Gastroesophageal sphincter (tissue), 4 donors: ENCODE data around the gene PSTPIP1. TPM values are rescaled to one million over a fixed set of nuclear protein-coding genes. Genes with fewer than 3 reads are reported as not detected.

Source experiments
- ATAC-seq: fragments of 150-250 bp; one replicate; pipeline ENCODE4 v1.9.1; 2016; ENCODE audit warnings: mild to moderate bottlenecking, moderate library complexity
- H3K27ac ChIP-seq, 4 donors: fragments of 200-600 bp; sonication (generic) in 3 of 4; 1 replicate in 3 of 4; 2 replicates in 1 of 4; pipeline ENCODE4 v1.5.1; 2016 to 2019
- H3K27me3 ChIP-seq: fragments of 200-600 bp; sonication (generic); one replicate; pipeline ENCODE4 v1.5.1; 2019
- H3K36me3 ChIP-seq, 2 donors: fragments of 200-600 bp; sonication (generic); one replicate each; pipeline ENCODE4 v1.5.1; 2019; ENCODE audit warnings: control low read depth in 1 of 2
- H3K4me1 ChIP-seq, 3 donors: fragments of 200-600 bp; sonication (generic); 1 replicate in 2 of 3; 2 replicates in 1 of 3; pipeline ENCODE4 v1.5.1; 2016 to 2019; ENCODE audit warnings: control low read depth in 2 of 3
- H3K4me3 ChIP-seq, 2 donors: fragments of 200-600 bp; sonication (generic); one replicate each; pipeline ENCODE4 v1.5.1; 2019; ENCODE audit warnings: mild to moderate bottlenecking in 1 of 2, moderate library complexity in 1 of 2
- H3K9me3 ChIP-seq, 3 donors: fragments of 200-600 bp; sonication (generic); one replicate each; pipeline ENCODE4 v1.5.1; 2017 to 2019; ENCODE audit warnings: control low read depth in 2 of 3
- CTCF ChIP-seq, 4 experiments: fragments of 200-600 bp in 2 of 4; fragments of 450-650 bp in 2 of 4; sonication (generic) in 1 of 4; IDR thresholded peaks; one replicate each; pipeline ENCODE4 v1.5.1; 2017 to 2019; ENCODE audit warnings: antibody characterized with exemption in 4 of 4, mild to moderate bottlenecking in 2 of 4, moderate library complexity in 2 of 4
- EP300 ChIP-seq: sonication (generic); formaldehyde crosslinking; IDR thresholded peaks from one replicate; pipeline ENCODE4 v1.6.1; 2017; ENCODE audit warnings: antibody characterized with exemption, mild to moderate bottlenecking
- POLR2A ChIP-seq, 2 donors: fragments of 450-650 bp; IDR thresholded peaks; one replicate each; pipeline ENCODE4 v1.6.1; 2017; ENCODE audit warnings: antibody characterized with exemption in 2 of 2, mild to moderate bottlenecking in 2 of 2, moderate library complexity in 1 of 2
- POLR2AphosphoS5 ChIP-seq: sonication (generic); formaldehyde crosslinking; IDR thresholded peaks from one replicate; pipeline ENCODE4 v1.6.1; 2017; ENCODE audit warnings: antibody characterized with exemption
- WGBS, 2 donors: methylation state at CpG; one replicate each; pipeline ENCODE4 v1.1.5; 2018; ENCODE audit warnings: low coverage in 1 of 2; 5-methylcytosine and 5-hydroxymethylcytosine counted together
- total RNA-seq, 4 donors: library from RNA; depleted of rRNA; stranded (reverse); fragments of >200 nt; gene quantifications; one replicate each; pipeline ENCODE4 v1.1.0, GENCODE V29; 2016

The PSTPIP1 gene
- total RNA-seq, 4 donors from 2014 or later = 7.1 to 18.2 (median 9.0) TPM

GRCh38 chr15:76973362-76973743 is 21.6 kb upstream of the PSTPIP1 start:
- ATAC-seq = no peak
- no peak overlapping the region for H3K4me3 ChIP-seq
- TF ChIP-seq EP300 (no peak), POLR2AphosphoS5 (no peak), CTCF (IDR thresholded peaks at IDR 0.05) (peak in 2 of 4 experiments; percentile 17 to 49)
- peak overlapping the region in 3 of 4 donors; percentile 67 to 74 (median 73) for H3K27ac ChIP-seq
- 34% methylated on average over 2 of the region's 4 CpGs; no CpG with 5 or more reads in 1 of the 2 donors for WGBS, 2 donors
- H3K4me1 ChIP-seq = peaks cover 0 to 24% (median 5%) of the 10 kb centered on the region in 3 donors
- H3K36me3 ChIP-seq = no peaks in the 10 kb centered on the region
- H3K9me3 ChIP-seq = no peaks in the 10 kb centered on the region
- no peaks in the 10 kb centered on the region for H3K27me3 ChIP-seq

DNA sequence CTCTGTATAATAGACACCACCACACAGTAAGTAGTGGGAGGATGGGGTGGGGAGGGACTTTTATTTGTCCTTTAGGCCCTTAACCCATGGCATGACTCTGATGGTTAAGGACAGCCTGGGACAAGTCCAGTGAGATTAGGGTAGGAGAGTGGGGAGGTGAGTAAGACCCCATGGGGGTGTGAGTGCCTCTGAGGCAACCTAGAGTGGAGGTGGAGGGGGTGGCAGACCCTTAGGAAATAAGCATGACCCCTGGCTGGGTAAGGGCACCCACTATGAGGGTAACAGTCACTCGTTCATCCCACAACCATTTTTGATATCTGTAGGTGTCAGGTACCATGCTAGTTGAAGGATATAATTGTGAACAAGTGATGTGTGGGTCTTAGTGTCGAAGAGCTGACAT is 21.0 kb upstream of the PSTPIP1 start:
- no peak overlapping the region for H3K27ac ChIP-seq
- no peak for ATAC-seq
- peaks cover 0 to 24% (median 5%) of the 10 kb centered on the region in 3 donors for H3K4me1 ChIP-seq
- no peaks in the 10 kb centered on the region for H3K36me3 ChIP-seq
- TF ChIP-seq EP300 (no peak), POLR2AphosphoS5 (no peak)
- no peaks in the 10 kb centered on the region for H3K9me3 ChIP-seq
- WGBS, 2 donors = 95% methylated on average over 2 of the region's 2 CpGs; no CpG with 5 or more reads in 1 of the 2 donors
- no peak overlapping the region for H3K4me3 ChIP-seq
- no peaks in the 10 kb centered on the region for H3K27me3 ChIP-seq

- no peak for TF ChIP-seq CTCF (IDR thresholded peaks at IDR 0.05)
- 80 to 86% methylated on average over 3 to 4 of the region's 4 CpGs for WGBS, 2 donors
- H3K9me3 ChIP-seq = no peaks in the 10 kb centered on the region
- H3K36me3 ChIP-seq = no peaks in the 10 kb centered on the region
- H3K27me3 ChIP-seq = no peaks in the 10 kb centered on the region
- H3K27ac ChIP-seq = no peak overlapping the region
- H3K4me1 ChIP-seq = peaks cover 0 to 24% (median 5%) of the 10 kb centered on the region in 3 donors
- no peak overlapping the region for H3K4me3 ChIP-seq
- no peak for ATAC-seq
These were observed 20.4 kb upstream of the PSTPIP1 start for GRCh38 chr15:76974456-76975036.

DNA sequence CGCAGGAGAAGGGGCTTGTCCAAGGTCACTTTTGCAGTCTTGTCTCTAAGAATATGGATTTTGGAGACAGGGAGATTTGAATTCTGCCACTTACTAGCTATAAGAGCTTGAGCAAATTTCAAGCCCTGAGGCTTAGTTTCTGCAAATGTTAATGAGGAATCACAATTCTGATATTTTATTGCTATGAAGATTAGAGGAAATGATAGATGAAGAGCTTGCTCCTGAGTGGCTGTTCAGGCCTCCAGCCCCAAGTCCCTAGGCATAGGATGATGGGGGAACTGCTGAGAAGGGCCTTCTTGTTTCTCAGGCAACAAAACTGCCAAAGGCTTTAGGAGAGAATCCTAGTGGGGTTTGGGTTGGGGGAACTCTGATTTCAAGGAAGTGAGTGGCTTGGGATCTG is 18.8 kb upstream of the PSTPIP1 start:
- no peaks in the 10 kb centered on the region for H3K36me3 ChIP-seq
- ATAC-seq = no peak
- 100% methylated on average over 1 of the region's 1 CpG for WGBS, 2 donors
- H3K9me3 ChIP-seq = no peaks in the 10 kb centered on the region
- TF ChIP-seq POLR2A (IDR thresholded peaks at IDR 0.05) (no peak), CTCF (IDR thresholded peaks at IDR 0.05) (no peak), EP300 (no peak), POLR2AphosphoS5 (no peak)
- no peaks in the 10 kb centered on the region for H3K27me3 ChIP-seq
- peaks cover 0 to 24% (median 5%) of the 10 kb centered on the region in 3 donors for H3K4me1 ChIP-seq
- H3K4me3 ChIP-seq = no peak overlapping the region
- H3K27ac ChIP-seq = no peak overlapping the region

DNA sequence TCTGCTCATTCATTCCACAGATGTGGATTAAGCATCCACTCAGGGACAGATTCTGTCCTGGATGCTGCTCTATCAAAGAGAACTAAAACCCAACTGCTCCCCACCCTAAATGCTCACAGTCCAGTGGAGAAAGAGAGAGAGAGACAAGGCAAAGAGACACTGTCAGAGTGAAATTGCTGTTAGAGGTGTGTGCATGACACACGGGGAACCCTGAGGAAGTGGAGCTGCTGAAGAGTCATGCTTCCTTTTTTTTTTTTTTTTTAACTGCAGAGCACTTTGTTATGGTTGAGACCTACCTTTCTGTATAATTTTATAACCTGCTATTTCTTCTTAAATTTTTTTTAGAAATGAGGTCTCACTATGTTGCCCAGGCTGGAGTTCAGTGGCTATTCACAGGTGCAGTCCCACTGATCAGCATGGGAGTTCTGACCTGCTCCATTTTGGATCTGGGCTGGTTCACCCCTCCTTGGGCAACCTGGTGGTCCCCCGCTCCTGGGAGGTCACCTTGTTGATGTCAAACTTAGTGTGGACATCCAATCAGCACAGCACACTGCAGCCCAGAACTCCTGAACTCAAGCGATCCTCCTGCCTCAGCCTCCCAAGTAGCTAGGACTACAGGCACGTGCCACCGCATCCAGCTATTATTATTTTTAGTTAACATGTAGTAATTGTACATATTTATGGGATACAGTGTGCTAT is 18.2 kb upstream of the PSTPIP1 start:
- TF ChIP-seq EP300 (no peak), POLR2AphosphoS5 (no peak), POLR2A (IDR thresholded peaks at IDR 0.05) (no peak), CTCF (IDR thresholded peaks at IDR 0.05) (no peak)
- H3K4me3 ChIP-seq = no peak overlapping the region
- 88 to 90% methylated on average over 4 to 5 of the region's 5 CpGs for WGBS, 2 donors
- H3K27ac ChIP-seq = no peak overlapping the region
- no peaks in the 10 kb centered on the region for H3K9me3 ChIP-seq
- no peaks in the 10 kb centered on the region for H3K27me3 ChIP-seq
- peaks cover 0 to 23% (median 5%) of the 10 kb centered on the region in 3 donors for H3K4me1 ChIP-seq
- no peaks in the 10 kb centered on the region for H3K36me3 ChIP-seq
- no peak for ATAC-seq
